ENCODE data around the gene HIPK2. TPM values are rescaled to one million over a fixed set of nuclear protein-coding genes. Genes with fewer than 3 reads are reported as not detected.
"Not testable (repeated sequence)": the region's sequence is repeated elsewhere in the genome, so short reads cannot be mapped to it uniquely, and the experiment has no call there.

Gene HIPK2
- total and polyA plus RNA-seq, 2 donors (not counting 3 experiments of a cell fraction or from before 2014, with no cell fraction given) = 9.0 to 43.8 TPM

DNA sequence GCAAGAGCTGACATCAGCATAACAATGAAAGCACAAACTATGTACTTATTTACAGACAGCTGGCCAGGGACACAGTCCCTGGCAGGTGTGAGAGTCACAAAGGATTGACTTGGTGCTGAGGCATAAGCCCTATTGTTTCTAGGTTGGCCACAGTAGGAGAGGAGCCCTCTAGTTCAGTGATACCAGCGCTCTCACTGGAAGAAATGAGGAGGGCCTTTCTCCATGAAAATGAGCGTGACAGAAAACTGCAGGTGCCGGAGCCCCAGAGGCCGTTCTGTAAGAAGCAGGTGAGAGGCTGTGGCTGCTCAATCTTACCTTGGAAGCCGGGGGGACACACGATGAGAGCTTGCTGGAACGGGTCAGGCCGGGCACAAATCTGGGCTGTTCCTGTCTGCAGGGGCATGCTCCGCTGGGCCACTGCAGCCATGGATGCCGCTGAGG, 163.8 kb downstream of the HIPK2 start:
- DNase-seq (ENCODE audit: low read depth, low spot score) (no peak), FAIRE-seq (no peak)
- no peaks in the 10 kb centered on the region for H3K79me2 ChIP-seq (ENCODE audit: control insufficient read depth, insufficient read depth, low read length)
- H3K4me1 ChIP-seq (ENCODE audit: control insufficient read depth, extremely low read depth, insufficient read depth, low read length) = no peaks in the 10 kb centered on the region
- no peak overlapping the region for H3K4me2 ChIP-seq (ENCODE audit: insufficient read depth, low read length)
- no peaks in the 10 kb centered on the region for H4K20me1 ChIP-seq (replicated peaks; ENCODE audit: control insufficient read depth, extremely low read depth, insufficient read depth, low read length)
- H3K9me3 ChIP-seq (replicated peaks; ENCODE audit: control insufficient read depth, insufficient read depth, low read length) = no peaks in the 10 kb centered on the region
- intact Hi-C loops (cut with micrococcal nuclease) = no loop called here
- CTCF ChIA-PET = interaction anchor here (0.9 to 1.8 kb wide), 3 partner anchors 9 to 15 kb away, joined by 3 to 8 read pairs (median 3); no protein-coding TSS in a partner anchor
- no peaks in the 10 kb centered on the region for H3K27me3 ChIP-seq (ENCODE audit: control insufficient read depth in 2 of 2, insufficient read depth in 2 of 2, low read length in 2 of 2)
- no peaks in the 10 kb centered on the region for H3K9me1 ChIP-seq (replicated peaks; ENCODE audit: control insufficient read depth, extremely low read depth, insufficient read depth, low read length)
- dilution Hi-C loops (cut with MboI; ENCODE audit: extremely low pct_ligation_motif_present, low sequenced_read_pairs) = loop anchor here (25.0 kb wide), 1 partner anchor 398 kb away; no protein-coding TSS in a partner anchor
- TF ChIP-seq, protein P1, sequence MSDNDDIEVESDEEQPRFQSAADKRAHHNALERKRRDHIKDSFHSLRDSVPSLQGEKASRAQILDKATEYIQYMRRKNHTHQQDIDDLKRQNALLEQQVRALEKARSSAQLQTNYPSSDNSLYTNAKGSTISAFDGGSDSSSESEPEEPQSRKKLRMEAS (IDR thresholded peaks at IDR 0.05; ENCODE audit: insufficient read depth, insufficient read length) = no peak
- TF ChIP-seq MYC (IDR thresholded peaks at IDR 0.05; ENCODE audit: low read depth, low read length) (no peak), POLR2AphosphoS5 (IDR thresholded peaks at IDR 0.05; ENCODE audit: insufficient read depth, low read depth, low read length) (no peak), JUN (IDR thresholded peaks at IDR 0.05; ENCODE audit: borderline replicate concordance, insufficient read depth, insufficient read length, low read depth) (no peak), GATA2 (IDR thresholded peaks at IDR 0.05; ENCODE audit: insufficient read depth, insufficient read length, low read depth, low read length) (no peak), EZH2 (IDR thresholded peaks at IDR 0.05; ENCODE audit: borderline replicate concordance, low read depth, low read length, severe bottlenecking) (no peak), FOS (IDR thresholded peaks at IDR 0.05; ENCODE audit: borderline replicate concordance, insufficient read depth, low read length) (no peak), POLR2A (IDR thresholded peaks at IDR 0.05; ENCODE audit: low read depth, low read length) (no peak)
- TF ChIP-seq, protein P2, sequence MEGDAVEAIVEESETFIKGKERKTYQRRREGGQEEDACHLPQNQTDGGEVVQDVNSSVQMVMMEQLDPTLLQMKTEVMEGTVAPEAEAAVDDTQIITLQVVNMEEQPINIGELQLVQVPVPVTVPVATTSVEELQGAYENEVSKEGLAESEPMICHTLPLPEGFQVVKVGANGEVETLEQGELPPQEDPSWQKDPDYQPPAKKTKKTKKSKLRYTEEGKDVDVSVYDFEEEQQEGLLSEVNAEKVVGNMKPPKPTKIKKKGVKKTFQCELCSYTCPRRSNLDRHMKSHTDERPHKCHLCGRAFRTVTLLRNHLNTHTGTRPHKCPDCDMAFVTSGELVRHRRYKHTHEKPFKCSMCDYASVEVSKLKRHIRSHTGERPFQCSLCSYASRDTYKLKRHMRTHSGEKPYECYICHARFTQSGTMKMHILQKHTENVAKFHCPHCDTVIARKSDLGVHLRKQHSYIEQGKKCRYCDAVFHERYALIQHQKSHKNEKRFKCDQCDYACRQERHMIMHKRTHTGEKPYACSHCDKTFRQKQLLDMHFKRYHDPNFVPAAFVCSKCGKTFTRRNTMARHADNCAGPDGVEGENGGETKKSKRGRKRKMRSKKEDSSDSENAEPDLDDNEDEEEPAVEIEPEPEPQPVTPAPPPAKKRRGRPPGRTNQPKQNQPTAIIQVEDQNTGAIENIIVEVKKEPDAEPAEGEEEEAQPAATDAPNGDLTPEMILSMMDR (IDR thresholded peaks at IDR 0.05; ENCODE audit: extremely low read depth in 1 of 2, insufficient read depth in 1 of 2, low read depth in 1 of 2, low read length in 2 of 2) = no peak
- H3K36me3 ChIP-seq (ENCODE audit: control insufficient read depth in 2 of 2, extremely low read depth in 1 of 2, insufficient read depth in 2 of 2, low read length in 2 of 2) = peaks cover 14 to 19% of the 10 kb centered on the region in 2 experiments
- H3K4me3 ChIP-seq (replicated peaks in 1 of 3; ENCODE audit: insufficient read depth in 1 of 3, low read depth in 1 of 3, low read length in 3 of 3) = no peak overlapping the region
- H2AFZ ChIP-seq (ENCODE audit: low read depth, low read length) = no peak overlapping the region
- POLR2A ChIA-PET = no interaction called here
- no peak overlapping the region for H3K27ac ChIP-seq (ENCODE audit: insufficient read depth, low read depth, low read length)
- BruUV-seq (replicated peaks) = no TSS peak
- H3K9ac ChIP-seq (replicated peaks; ENCODE audit: extremely low read depth, insufficient read depth, low read length) = no peak overlapping the region

DNA sequence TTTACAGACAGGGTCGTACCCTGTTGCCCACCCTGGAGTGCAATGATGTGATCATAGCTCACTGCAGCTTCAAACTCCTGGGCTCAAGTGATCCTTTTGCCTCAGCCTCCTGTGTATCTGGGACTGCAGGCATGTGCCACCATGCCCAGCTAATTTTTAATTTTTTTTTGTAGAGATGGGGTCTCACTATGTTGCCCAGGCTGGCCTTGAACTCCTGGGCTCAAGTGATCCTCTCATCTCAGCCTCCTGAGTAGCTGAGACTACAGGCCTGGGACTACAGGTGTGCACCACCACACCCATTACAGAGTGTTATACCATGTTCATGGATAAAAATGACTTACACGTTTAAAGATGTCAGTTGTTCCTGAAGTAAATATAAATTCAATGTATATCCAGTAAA, 166.2 kb downstream of the HIPK2 start:
- POLR2A ChIA-PET; H3K27me3 ChIP-seq (ENCODE audit: control insufficient read depth in 2 of 2, insufficient read depth in 2 of 2, low read length in 2 of 2); H3K4me2 ChIP-seq (ENCODE audit: insufficient read depth, low read length); H3K9me1 ChIP-seq (replicated peaks; ENCODE audit: control insufficient read depth, extremely low read depth, insufficient read depth, low read length); H3K9me3 ChIP-seq (replicated peaks; ENCODE audit: control insufficient read depth, insufficient read depth, low read length); H4K20me1 ChIP-seq (replicated peaks; ENCODE audit: control insufficient read depth, extremely low read depth, insufficient read depth, low read length); FAIRE-seq; DNase-seq (ENCODE audit: low read depth, low spot score); H3K4me1 ChIP-seq (ENCODE audit: control insufficient read depth, extremely low read depth, insufficient read depth, low read length); H3K9ac ChIP-seq (replicated peaks; ENCODE audit: extremely low read depth, insufficient read depth, low read length); H3K4me3 ChIP-seq (replicated peaks in 1 of 3; ENCODE audit: insufficient read depth in 1 of 3, low read depth in 1 of 3, low read length in 3 of 3); H3K27ac ChIP-seq (ENCODE audit: insufficient read depth, low read depth, low read length); H2AFZ ChIP-seq (ENCODE audit: low read depth, low read length); BruUV-seq (replicated peaks); H3K79me2 ChIP-seq (ENCODE audit: control insufficient read depth, insufficient read depth, low read length); intact Hi-C loops (cut with micrococcal nuclease): not testable (repeated sequence)
- CTCF ChIA-PET = interaction anchor here (1.3 kb wide), 2 partner anchors 9 to 34 kb away, joined by 3 to 5 read pairs; no protein-coding TSS in a partner anchor
- dilution Hi-C loops (cut with MboI; ENCODE audit: extremely low pct_ligation_motif_present, low sequenced_read_pairs) = loop anchor here (25.0 kb wide), 1 partner anchor 401 kb away; no protein-coding TSS in a partner anchor
- peaks cover 14 to 19% of the 10 kb centered on the region in 2 experiments for H3K36me3 ChIP-seq (ENCODE audit: control insufficient read depth in 2 of 2, extremely low read depth in 1 of 2, insufficient read depth in 2 of 2, low read length in 2 of 2)

All from endothelial cell of umbilical vein (primary cell).